Measurements from ENCODE around the gene PDE11A.

PDE11A gene

GRCh38 chr2:177665328-177665727 is 407.2 kb downstream of the PDE11A start:
- Histone ChIP-seq H3K4me3 (ENCODE audit: low read depth, low read length) (no peak overlapping the region), H3K27ac (no peak overlapping the region), H3K9me3 (ENCODE audit: severe bottlenecking) (no peaks in the 10 kb centered on the region), H3K36me3 (no peaks in the 10 kb centered on the region), H3K27me3 (ENCODE audit: insufficient read depth, low read depth, severe bottlenecking) (no peaks in the 10 kb centered on the region)
- DNase-seq = no peak
- TF ChIP-seq, protein P1, sequence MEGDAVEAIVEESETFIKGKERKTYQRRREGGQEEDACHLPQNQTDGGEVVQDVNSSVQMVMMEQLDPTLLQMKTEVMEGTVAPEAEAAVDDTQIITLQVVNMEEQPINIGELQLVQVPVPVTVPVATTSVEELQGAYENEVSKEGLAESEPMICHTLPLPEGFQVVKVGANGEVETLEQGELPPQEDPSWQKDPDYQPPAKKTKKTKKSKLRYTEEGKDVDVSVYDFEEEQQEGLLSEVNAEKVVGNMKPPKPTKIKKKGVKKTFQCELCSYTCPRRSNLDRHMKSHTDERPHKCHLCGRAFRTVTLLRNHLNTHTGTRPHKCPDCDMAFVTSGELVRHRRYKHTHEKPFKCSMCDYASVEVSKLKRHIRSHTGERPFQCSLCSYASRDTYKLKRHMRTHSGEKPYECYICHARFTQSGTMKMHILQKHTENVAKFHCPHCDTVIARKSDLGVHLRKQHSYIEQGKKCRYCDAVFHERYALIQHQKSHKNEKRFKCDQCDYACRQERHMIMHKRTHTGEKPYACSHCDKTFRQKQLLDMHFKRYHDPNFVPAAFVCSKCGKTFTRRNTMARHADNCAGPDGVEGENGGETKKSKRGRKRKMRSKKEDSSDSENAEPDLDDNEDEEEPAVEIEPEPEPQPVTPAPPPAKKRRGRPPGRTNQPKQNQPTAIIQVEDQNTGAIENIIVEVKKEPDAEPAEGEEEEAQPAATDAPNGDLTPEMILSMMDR (IDR thresholded peaks at IDR 0.05; ENCODE audit: low read depth, low read length) = no peak

DNA sequence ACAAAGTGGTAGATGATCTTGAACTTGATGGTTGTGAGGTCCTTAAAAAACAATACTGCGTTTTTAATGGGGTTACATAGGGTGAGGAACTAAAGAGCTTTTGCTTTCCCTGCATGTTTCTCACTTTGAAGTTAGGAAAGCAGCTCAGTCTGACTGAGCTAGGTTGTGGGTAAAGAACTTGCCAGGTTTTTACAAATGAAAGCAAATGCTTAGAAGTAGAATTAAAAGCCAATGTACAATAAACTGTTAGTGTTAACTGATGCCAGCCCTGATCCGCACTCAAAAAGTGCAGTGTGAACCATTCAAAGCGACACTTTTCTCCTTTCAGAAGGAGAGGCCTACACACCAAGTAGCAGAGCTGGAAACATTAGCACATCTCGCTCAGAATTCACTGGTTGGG is 409.7 kb downstream of the PDE11A start:
- Histone ChIP-seq H3K36me3 (no peaks in the 10 kb centered on the region), H3K4me3 (ENCODE audit: low read depth, low read length) (no peak overlapping the region), H3K27ac (no peak overlapping the region), H3K27me3 (ENCODE audit: insufficient read depth, low read depth, severe bottlenecking) (no peaks in the 10 kb centered on the region), H3K9me3 (ENCODE audit: severe bottlenecking) (no peaks in the 10 kb centered on the region)
- DNase-seq = no peak
- TF ChIP-seq, protein P1 (IDR thresholded peaks at IDR 0.05; ENCODE audit: low read depth, low read length) = no peak

GRCh38 chr2:177660742-177661141 is 411.8 kb downstream of the PDE11A start:
- Histone ChIP-seq H3K9me3 (ENCODE audit: severe bottlenecking) (no peaks in the 10 kb centered on the region), H3K36me3 (no peaks in the 10 kb centered on the region), H3K4me3 (ENCODE audit: low read depth, low read length) (no peak overlapping the region), H3K27me3 (ENCODE audit: insufficient read depth, low read depth, severe bottlenecking) (no peaks in the 10 kb centered on the region), H3K27ac (no peak overlapping the region)
- DNase-seq = no peak
- TF ChIP-seq, protein P1 (IDR thresholded peaks at IDR 0.05; ENCODE audit: low read depth, low read length) = no peak

DNA sequence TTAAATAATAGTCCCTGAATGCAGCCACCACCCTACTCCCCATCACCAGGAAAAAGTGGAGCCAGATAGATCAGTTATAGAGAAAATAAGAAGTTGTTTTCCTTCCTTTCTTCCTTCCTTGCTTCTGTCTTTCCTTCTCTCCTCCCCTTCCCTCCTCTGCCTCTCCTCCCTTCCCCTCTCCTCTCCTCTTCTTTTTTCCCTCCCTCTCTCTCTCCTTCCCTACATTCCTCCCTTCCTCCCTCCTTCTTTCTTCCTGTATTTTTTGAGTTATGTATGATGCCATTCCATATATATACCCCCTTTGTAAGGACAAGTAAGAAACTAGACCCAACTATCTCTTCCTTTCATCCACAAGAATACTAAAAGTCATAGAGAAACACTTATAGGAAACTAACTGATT is 414.3 kb downstream of the PDE11A start:
- TF ChIP-seq, protein P1 (IDR thresholded peaks at IDR 0.05; ENCODE audit: low read depth, low read length) = no peak
- H3K27ac ChIP-seq = no peak overlapping the region
- H3K4me3 ChIP-seq (ENCODE audit: low read depth, low read length) = no peak overlapping the region
- no peaks in the 10 kb centered on the region for H3K27me3 ChIP-seq (ENCODE audit: insufficient read depth, low read depth, severe bottlenecking)
- H3K9me3 ChIP-seq (ENCODE audit: severe bottlenecking) = no peaks in the 10 kb centered on the region
- no peak for DNase-seq
- no peaks in the 10 kb centered on the region for H3K36me3 ChIP-seq

DNA sequence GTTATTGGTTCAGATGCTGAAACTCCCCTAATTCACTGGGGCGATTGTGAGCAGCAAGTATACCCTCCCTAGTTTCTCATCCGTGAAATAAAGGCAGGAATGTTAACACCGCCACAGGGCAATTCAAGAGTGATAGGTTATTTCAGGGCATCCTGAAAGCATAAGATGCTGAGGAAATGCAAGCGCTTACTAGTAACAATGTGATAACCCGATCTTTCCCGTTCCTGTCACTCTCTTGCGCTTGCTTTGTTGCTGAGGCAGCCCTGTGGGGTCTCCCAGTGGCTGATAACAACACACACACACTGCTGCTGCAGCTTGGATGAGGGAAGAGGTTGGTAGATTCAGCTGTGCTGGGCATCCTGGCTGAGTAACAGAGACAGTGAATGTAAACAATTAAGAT is 420.7 kb downstream of the PDE11A start:
- TF ChIP-seq, protein P1 (IDR thresholded peaks at IDR 0.05; ENCODE audit: low read depth, low read length) = no peak
- no peak for DNase-seq
- no peaks in the 10 kb centered on the region for H3K27me3 ChIP-seq (ENCODE audit: insufficient read depth, low read depth, severe bottlenecking)

More for the DNA sequence above, 420.7 kb downstream of the PDE11A start:
- Histone ChIP-seq H3K27ac (no peak overlapping the region), H3K36me3 (no peaks in the 10 kb centered on the region), H3K9me3 (ENCODE audit: severe bottlenecking) (no peaks in the 10 kb centered on the region), H3K4me3 (ENCODE audit: low read depth, low read length) (no peak overlapping the region)

Data from WERI-Rb-1 (cell line).